ENCODE data around the gene ATP9B.

The ATP9B gene

DNA sequence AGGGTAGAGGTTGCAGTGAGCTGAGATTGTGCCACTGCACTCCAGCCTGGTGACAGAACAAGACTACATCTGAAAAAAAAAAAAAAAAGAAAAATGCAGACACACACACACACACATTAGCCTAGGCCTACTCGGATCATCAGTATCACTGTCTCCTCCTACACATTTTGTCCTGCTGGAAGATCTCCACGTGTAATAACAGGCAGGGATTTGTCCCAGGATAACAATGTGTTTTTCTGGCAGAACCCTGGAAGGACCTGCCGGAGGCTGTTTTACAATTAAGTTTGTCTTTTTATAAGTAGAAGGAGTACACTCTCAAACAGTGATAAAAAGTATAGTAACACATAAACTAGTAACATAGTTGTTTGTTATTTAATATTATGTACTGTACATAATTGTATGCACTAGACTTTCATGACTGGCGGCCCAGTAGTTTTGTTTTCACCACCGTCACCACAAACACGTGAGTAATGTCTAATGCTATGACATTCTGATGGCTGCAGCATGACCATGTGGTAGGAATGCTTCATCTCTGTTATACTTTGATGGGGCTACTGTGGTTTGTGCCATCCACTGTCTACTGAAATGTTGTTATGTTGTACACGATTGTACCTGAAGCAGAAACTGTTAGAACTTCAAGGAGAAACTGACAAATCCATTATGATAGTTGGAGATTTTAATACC lies 130.6 kb downstream of the ATP9B start:
- no peak for DNase-seq (ENCODE audit: low read depth, low spot score)

DNA sequence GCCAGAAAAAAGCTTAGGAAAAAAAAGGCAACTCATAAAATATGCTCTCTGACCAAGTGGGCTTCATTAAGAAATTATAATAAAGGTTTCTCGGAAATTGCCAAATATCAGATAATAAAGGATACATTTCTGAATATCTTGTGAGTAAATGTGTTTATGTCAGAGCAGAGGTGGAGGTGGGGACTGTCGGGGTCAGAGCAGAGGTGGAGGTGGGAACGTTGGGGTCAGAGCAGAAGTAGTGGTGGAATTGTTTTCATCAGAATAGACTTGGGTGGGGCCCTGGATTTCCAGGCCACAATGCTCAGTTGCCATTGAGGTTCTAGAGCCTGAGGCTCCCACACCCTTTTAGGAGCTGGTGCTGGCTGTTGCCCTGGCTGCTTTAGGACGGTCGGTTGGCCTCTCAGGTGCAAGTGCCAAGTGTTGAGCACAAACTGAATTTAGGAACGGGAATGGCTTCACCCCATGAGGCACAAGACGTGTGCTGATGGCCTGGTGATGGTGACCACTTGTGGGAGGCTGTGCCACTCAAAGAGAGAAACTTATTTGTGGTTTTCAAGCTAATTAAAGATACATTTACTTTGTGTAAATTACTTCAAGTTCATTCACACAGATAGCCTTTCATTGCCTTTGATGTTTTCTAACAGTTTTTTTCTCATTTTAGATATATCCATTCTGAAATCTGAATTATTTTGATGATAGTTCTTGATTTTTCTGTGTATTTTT lies 131.5 kb downstream of the ATP9B start:
- DNase-seq (ENCODE audit: low read depth, low spot score) = no peak

DNA sequence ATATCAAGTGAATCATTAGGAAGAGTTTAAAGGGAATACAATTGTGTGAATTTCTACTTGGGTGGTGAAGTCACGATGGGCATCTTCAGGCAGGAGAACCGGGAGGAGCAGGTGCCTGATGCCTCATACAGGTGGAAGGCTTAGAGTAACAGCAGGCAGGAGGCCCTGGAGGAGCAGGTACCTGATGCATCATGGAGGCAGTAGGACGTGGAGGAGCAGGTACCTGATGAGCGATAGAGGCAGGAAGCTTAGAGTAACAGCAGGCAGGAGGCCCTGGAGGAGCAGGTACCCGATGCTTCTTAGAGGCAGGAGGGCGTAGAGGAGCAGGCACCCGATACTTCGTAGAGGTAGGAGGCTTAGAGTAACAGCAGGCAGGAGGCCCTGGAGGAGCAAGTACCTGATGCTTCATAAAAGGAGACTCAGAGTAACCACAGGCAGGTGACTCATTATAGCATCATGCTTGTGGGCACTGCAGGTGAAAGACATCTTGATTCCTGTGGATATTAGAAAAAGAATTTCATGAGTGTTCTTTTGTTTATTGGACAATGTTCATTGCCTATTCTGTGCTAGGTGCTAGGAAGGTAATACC lies 133.9 kb downstream of the ATP9B start:
- no peak for DNase-seq (ENCODE audit: low read depth, low spot score)

DNA sequence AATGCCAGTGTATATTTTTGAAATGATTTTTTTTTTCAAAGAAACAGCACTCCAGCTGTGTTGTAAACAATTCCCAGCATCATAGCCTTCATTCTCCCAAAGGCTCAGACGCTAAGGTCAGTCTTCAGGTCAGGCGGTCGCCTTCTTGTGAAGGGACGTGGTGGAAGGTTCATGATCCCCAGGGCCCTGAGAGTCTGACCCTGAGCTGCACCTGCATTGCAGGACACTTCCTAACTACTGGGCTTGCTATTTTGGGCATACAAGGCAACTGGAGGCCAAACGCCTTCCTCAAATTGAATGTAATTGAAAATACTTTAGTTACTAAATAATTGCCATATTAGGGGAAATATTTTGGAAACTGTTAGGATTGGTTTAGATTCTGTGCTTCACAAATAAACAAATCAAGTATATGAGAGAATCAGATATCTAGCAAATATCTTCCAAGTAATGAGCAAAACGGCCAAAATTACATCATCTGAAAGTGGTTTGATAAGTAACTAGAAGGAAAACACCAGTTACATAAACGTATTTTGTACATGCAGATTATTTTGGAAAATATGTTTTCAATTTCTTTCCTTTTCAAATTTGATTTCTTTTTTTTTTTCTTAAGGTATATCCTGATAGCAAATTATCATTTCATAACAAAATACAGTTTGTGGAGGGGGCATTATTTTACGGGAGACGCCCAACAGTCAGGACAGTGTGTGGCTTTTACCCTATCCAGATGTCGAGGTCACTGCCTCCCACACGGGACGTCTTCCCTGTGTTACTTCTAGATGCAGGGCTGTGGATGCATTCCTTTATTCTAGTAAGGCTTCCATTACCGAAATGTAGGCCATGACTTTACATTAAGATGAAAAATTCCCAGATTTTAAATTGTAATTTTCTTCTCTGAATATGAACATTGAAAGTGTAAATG lies 136.0 kb downstream of the ATP9B start:
- DNase-seq (ENCODE audit: low read depth, low spot score) = no peak

DNA sequence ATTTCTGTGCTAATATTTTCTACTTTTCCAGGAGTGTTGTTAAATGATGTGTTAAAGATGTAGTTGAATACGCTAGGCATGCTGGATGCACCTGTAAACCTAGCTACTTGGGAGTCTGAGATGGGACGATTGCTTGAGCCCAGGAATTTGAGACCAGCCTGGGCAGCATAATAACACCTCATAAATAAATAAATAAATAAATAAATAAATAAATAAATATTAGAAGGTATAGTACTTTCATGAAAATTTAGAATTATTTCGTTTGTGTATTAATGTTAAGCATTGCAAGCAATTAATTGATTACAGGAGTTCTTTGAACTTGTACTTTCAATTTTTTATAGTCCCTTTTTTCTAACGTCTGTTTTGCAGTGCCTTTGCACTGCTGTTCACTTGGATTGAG lies 137.2 kb downstream of the ATP9B start:
- DNase-seq (ENCODE audit: low read depth, low spot score) = no peak

DNA sequence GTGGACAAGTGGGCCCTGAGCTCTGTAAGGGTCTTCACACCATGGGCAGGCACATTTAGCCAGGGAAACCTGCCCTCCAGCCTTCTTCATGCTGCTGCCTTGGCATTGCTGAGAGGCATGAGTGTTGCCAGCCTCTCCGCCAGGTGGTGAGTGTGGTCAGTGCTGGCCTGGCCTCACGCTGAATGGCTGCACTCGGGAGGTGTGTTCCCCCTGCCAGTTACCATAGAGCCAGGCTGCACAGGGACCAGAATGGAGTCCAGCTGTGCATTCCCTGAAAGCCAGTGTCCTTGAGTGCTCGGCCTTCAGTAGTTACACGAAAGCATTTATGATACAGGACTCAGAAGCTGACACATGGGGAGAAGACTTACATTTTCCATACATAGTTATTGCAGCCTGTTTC lies 139.7 kb downstream of the ATP9B start:
- no peak for DNase-seq (ENCODE audit: low read depth, low spot score)

DNA sequence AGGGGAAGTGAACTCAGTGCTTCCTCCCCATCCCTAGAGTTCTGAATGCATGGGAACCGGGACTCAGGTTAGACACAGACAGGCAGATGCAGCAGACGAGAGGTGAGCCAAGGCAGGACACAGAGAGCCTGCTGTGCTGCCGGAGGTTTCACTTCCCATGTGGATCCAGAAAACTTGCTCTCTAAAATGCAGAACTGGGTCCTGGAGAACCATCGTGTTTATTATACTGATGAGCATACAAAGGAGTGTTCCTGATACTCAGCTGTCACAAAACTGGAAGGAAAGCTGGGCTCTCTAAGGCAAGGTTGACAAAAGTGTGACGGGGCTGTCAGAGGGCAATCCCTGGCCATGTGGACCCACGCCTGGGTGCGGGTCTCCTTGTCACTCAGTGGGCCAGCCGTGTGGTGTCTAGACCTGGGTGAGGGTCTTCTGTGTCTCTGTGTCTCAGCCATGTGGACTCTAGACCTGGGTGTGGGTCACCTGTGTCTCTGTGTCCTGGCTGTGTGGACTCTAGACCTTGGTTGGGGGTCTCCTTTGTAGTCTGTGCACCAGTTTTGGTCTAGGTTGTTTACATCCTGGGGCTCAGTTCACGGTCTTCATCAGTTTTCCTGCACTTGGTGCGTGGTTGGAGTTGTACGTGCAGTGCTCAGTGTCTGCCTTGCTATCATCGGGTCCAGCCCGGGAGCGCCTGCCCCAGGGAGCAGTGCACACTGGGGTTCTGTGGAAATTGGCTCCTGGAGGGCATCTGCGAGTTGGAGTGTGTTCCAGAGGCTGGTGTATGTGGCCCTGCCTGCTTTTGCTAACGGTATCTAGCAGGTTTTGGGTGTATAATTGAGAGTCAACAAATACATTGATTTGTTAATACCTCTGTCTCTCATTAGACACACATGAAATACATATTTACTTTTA lies 141.1 kb downstream of the ATP9B start:
- no peak for DNase-seq (ENCODE audit: low read depth, low spot score)

DNA sequence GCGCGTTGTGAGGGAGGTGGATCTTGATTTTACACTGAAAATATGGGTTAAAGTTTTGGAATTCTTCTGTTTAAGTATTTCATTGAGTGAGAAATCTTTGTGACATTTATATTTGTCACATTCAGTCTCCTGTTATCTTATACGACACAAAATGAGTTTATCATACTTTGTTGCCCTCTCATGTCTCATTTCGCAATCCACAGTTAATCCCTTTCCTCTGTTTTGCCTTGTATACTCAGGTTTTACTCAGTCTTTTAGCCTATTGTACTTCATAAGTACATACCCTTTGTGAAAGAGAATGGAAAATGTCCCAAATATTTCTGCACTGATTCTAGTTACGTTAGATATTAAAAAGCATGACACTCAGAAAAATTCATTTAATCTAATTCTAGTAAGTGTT lies 142.7 kb downstream of the ATP9B start:
- DNase-seq (ENCODE audit: low read depth, low spot score) = no peak

DNA sequence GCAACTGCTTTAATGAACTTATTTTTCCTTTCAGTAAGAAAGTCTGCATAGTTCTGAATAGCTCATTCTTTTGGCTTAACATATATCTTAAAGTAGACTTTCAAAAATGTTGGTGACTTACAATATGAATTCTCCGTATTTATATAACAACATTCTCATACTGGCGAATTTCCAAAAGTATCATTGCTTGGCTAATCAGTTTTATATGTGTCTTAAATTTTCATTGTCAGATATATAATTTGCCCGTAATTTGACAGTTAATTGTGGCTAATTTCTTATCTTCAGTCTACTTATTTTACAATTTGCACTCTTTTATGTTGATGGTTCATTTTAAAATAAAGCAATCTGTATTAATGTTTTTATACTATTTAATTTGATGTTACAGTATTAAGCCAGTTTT lies 144.9 kb downstream of the ATP9B start:
- no peak for DNase-seq (ENCODE audit: low read depth, low spot score)

DNA sequence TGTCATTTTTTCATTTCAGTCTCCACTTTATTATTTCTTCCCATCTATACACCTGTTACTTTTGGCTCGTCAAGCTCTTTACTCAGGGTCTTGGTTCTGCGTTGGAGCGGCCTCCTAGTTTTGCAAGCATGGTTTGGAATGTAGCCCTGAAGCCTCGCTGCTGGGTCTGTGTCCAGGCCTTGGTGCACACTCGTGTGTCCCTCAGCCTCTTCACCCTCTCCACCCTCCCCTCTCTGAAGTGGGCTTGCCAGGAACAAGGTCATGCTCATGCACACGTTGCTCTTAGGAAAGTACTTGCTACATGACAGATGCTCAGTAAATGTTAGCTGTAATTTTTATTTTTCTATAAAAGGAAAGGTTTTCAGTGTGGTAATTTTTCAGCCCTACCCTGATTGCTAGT lies 147.0 kb downstream of the ATP9B start:
- DNase-seq (ENCODE audit: low read depth, low spot score) = no peak

DNA sequence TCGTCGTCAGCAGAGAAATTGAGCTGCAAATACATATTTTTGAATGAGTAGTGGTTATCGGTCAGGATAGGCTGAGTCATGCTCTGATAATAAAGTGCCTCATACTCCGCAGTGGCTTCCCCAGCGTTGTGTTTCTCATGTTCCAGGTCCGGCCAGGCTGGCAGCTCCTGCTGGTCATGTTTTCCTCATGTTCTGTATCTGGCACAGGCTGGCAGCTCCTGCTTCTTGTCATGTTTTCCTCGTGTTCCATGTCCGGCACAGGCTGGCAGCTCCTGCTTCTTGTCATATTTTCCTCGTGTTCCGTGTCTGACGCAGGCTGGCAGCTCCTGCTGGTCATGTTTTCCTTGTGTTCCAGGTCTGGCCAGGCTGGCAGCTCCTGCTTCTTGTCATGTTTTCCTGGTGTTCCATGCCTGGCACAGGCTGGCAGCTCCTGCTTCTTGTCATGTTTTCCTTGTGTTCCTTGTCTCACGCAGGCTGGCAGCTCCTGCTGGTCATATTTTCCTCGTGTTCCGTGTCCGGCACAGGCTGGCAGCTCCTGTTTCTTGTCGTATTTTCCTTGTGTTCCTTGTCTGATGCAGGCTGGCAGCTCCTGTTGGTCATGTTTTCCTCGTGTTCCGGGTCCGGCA lies 148.9 kb downstream of the ATP9B start:
- no peak for DNase-seq (ENCODE audit: low read depth, low spot score)

DNA sequence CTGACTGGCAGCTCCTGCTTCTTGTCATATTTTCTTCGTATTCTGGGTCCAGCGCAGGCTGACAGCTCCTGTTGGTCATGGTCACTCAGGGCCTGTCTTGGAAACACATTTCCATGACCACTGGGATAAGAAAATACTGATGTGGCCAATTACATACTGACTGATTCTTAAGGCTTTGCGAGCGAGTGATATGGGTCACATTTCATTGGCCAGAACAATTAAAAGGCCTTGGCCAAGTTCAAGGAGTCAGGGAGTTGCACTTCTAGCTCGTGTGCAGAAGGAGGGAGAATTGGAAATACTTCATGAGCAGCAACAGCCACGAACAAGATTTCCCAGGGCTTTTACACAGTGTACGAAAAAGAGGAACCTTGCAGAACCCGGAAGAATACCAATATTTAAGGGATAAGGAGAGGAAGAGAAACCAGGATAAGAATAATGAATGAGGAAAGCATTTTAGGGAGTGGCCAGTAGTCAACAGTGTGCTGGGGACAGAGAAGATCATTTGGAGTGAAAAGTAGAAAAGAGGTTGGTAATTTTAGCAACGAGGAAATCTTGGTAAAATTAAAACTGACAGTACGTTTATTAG lies 149.5 kb downstream of the ATP9B start:
- DNase-seq (ENCODE audit: low read depth, low spot score) = no peak

DNA sequence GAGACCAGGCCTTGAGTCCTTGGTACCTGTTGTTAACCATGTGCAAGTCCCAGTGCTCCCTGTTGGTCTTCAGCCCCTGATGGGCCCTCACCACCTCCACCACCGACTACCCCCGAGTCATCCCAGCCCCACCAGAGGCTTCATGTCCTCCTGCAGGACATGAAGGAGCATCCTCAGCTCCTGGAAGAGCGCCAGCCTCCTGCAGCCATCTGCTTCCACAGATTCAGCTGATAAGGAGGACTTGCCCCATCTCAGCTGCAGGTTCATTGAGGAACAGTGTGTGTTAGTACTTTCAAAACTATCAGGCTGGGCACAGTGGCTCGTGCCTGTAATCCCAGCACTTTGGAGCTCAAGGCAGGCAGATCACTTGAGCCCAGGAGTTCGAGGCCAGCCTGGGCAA lies 151.9 kb downstream of the ATP9B start:
- DNase-seq (ENCODE audit: low read depth, low spot score) = no peak

DNA sequence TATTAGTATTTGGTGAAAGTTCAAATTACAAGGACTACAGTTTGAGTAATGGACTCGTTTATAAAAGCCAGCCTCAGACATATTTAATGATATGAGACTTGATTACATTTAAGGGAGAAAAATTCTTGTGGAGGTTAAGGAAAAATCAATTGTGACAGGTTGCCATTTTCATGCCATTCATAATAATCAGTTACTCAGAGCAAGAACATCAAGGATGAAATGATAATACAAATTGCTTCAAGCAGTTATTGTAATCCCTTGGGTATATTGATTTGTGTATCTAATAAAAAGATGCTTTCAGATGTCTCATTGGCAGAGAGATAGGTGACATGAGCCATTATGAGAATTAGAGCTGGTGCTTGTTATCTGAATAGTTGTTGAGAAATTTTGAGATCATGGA lies 153.6 kb downstream of the ATP9B start:
- DNase-seq (ENCODE audit: low read depth, low spot score) = no peak

DNA sequence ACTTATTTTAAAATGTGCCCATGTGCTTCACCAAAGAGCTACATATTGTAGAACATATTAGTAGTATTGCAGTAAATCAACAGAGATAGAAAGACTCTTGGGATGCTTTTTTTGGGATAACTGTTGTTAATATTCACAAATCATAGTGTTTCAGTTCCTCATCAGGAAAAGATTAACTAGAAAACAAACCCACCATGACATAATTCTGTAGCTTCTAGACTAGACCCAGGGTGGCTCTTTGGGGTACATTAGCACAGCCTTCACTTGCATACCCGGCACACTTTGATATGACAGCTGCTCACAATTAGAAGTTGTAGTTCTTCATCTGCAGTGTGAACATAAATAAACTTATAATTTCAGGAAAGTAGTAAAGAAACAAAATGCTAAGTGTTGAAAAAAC lies 154.2 kb downstream of the ATP9B start:
- no peak for DNase-seq (ENCODE audit: low read depth, low spot score)

DNA sequence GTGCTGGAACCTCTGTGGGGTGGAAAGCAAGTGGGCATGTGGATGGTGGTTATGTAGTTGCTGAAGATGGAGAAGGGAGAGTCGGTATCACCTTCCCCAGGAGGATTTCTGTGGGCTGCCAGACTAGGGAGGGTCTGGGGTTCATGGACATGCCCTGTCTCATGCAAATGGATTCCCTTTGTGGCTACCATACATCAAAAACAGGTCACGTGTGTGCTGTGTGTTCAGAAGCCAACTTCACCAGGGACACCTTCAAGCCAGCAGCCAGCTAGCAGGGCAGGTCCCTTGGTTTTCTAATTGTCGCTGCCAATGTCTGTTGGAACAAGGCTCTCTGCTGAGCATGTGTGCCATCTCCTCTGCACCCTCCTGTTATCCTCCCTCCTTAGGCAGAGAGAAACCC lies 155.2 kb downstream of the ATP9B start:
- no peak for DNase-seq (ENCODE audit: low read depth, low spot score)

DNA sequence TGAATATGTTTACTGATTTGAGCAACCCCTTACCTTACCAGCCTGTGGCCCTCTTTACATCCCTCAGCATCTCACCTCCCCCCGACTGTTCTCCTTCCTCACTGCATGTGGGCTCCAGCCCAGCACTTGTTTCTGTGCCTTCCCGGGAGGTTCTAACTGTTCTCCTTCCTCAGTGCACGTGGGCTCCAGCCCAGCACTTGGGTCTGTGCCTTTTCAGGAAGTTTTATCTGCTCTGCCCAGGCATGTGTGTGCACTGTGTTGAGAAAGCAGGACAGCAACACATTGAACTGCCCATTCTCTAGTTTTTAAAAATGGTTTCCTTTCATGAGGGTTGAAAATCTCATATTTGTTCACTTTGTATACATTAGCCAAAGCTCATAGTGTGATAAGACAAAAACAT lies 158.4 kb downstream of the ATP9B start:
- no peak for DNase-seq (ENCODE audit: low read depth, low spot score)

DNA sequence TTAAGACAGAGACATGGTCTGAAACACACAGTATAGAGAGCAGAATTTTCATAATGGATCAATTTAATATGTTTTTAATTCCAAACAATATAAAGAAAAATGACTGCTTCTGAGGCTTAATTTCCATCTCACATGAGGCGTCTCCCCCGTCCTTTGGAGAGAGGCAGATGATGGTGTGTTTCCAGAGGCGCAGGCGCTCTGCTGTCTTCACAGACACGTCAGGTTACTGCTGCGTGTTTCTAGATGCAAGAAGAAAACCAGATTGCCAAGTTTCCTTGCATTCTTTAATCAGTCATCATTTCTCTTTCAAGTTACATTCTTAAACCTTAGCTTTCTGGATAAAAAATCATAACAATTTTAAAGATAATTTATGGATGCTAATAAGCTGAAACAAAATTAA lies 160.2 kb downstream of the ATP9B start:
- DNase-seq (ENCODE audit: low read depth, low spot score) = no peak

DNA sequence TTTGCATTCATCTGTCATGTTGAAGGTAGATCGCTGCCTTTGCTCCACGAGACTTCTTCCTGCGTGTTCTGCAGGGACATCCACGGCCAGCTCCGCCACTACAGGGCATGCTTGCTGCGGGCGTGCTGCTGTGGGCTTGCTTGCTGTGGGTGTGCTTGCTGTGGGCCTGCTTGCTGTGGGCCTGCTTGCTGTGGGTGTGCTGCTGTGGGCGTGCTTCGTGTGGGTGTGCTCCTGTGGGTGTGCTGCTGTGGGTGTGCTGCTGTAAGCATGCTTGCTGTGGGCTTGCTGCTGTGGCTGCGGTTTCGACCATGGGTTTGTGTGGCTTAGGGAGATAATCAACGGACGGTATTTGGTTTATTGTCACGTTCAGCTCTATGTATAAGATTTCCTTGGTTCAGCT lies 165.2 kb downstream of the ATP9B start:
- no peak for DNase-seq (ENCODE audit: low read depth, low spot score)

DNA sequence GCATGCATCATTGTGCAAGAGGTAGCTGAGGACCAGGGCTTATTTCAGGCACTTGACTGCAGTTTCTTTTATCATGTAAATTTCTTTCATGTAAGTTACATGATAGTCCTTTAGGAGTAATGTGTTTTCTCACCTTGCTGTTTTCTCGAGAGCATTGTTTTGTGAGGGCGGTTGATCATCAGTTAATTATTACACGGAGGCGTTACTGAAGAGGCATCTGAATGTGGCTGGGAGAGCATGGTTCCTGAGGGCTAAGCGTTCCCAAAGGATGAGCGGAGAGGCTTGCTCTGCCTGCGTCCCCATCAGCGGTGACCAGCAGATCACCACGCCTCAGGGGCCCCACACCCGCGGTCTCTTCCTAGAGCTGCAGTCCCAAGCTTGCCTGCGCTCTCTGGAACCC lies 170.4 kb downstream of the ATP9B start:
- no peak for DNase-seq (ENCODE audit: low read depth, low spot score)
